GM21515 (cell line): ENCODE results near the gene HIP1R.

Experiments
- ATAC-seq: cut with Tn5 transposase; IDR thresholded peaks from one replicate; pipeline ENCODE4 v1.9.1; 2021; ENCODE audit not compliant: unreplicated experiment

The HIP1R gene

GRCh38 chr12:122860040-122860853 is 25.0 kb downstream of the HIP1R start:
- no peak for ATAC-seq

GRCh38 chr12:122860854-122861586 is 25.8 kb downstream of the HIP1R start:
- no peak for ATAC-seq

GRCh38 chr12:122861587-122861970 is 26.3 kb downstream of the HIP1R start:
- ATAC-seq = no peak

GRCh38 chr12:122862110-122862634 is 26.9 kb downstream of the HIP1R start:
- ATAC-seq = no peak

GRCh38 chr12:122862872-122863701 is 27.8 kb downstream of the HIP1R start:
- no peak for ATAC-seq

- ATAC-seq = no peak
These were observed 29.6 kb downstream of the HIP1R start for GRCh38 chr12:122864894-122865253.

- ATAC-seq = no peak
These were observed 30.3 kb downstream of the HIP1R start for GRCh38 chr12:122865268-122866231.

- ATAC-seq = no peak
These were observed 31.1 kb downstream of the HIP1R start for GRCh38 chr12:122866379-122866778.

GRCh38 chr12:122866950-122867607 is 31.8 kb downstream of the HIP1R start:
- no peak for ATAC-seq

GRCh38 chr12:122867691-122868461 is 32.6 kb downstream of the HIP1R start:
- ATAC-seq = no peak

- no peak for ATAC-seq
These were observed 33.4 kb downstream of the HIP1R start for GRCh38 chr12:122868471-122869177.

GRCh38 chr12:122869207-122869973 is 34.1 kb downstream of the HIP1R start:
- ATAC-seq = no peak

GRCh38 chr12:122870163-122870842 is 35.0 kb downstream of the HIP1R start:
- ATAC-seq = no peak

GRCh38 chr12:122870867-122871664 is 35.8 kb downstream of the HIP1R start:
- no peak for ATAC-seq

- no peak for ATAC-seq
These were observed 36.9 kb downstream of the HIP1R start for GRCh38 chr12:122871851-122872780.
